T-cell (primary cell): ENCODE measurements around the gene PRPF8. TPM values are rescaled to one million over a fixed set of nuclear protein-coding genes. Genes with fewer than 3 reads are reported as not detected.

Source experiments
- ATAC-seq, 4 experiments: fragments of 200-7000 bp in 3 of 4; fragments of 150-1000 bp in 1 of 4; cut with Tn5 transposase; replicated peaks in 1 of 4; 1 replicate in 3 of 4; 2 replicates in 1 of 4; pipeline ENCODE4 v1.10.0; 2021; ENCODE audit warnings: moderate library complexity in 3 of 4, mild to moderate bottlenecking in 2 of 4, moderate number of reproducible peaks in 1 of 4
- CTCF ChIA-PET, 2 donors: fragments of 300-600 bp; sonication (Branson Sonifier 250); formaldehyde crosslinking; loops; one replicate each; lab custom pipeline; 2022; ENCODE audit warnings: antibody characterized with exemption in 2 of 2; lab: Charles Lee
- POLR2A ChIA-PET, 2 donors: fragments of 300-600 bp; sonication (Branson Sonifier 250); formaldehyde crosslinking; loops; one replicate each; lab custom pipeline; 2022; ENCODE audit warnings: antibody characterized with exemption in 2 of 2; lab: Charles Lee
- DNase-seq, 35 experiments: peaks; one replicate each; pipeline versions ENCODE4 v3.0.0 to v3.0.0-alpha.2; 2013 to 2023
- H3K27ac ChIP-seq: one replicate; pipeline ENCODE4 v1.5.1; 2013; ENCODE audit warnings: low read length
- H3K27me3 ChIP-seq, 2 experiments: replicated peaks in 1 of 2; 1 replicate in 1 of 2; 2 replicates in 1 of 2; pipeline versions ENCODE4 v1.6.1 to v1.7.0; 2013; ENCODE audit warnings: low read length in 1 of 2, mixed read lengths in 1 of 2; ENCODE audit not compliant: control insufficient read depth in 2 of 2, insufficient read depth in 2 of 2; ENCODE audit errors: extremely low read depth in 1 of 2
- H3K36me3 ChIP-seq, 2 donors: 1 replicate in 1 of 2; 2 replicates in 1 of 2; pipeline versions ENCODE4 v1.6.1 to v1.7.0; 2013; ENCODE audit warnings: low read length in 1 of 2; ENCODE audit not compliant: control insufficient read depth in 2 of 2, insufficient read depth in 1 of 2; ENCODE audit errors: extremely low read depth in 1 of 2
- H3K4me1 ChIP-seq, 2 experiments: 1 replicate in 1 of 2; 2 replicates in 1 of 2; pipeline versions ENCODE4 v1.6.1 to v1.7.0; 2013; ENCODE audit warnings: low read length in 2 of 2, mixed read lengths in 1 of 2; ENCODE audit not compliant: insufficient read depth in 2 of 2, control insufficient read depth in 1 of 2; ENCODE audit errors: extremely low read depth in 1 of 2
- H3K4me3 ChIP-seq, 2 donors: 1 replicate in 1 of 2; 2 replicates in 1 of 2; pipeline versions ENCODE4 v1.5.1 to v1.7.0; 2013; ENCODE audit warnings: mild to moderate bottlenecking in 2 of 2, low read length in 1 of 2, moderate library complexity in 1 of 2; ENCODE audit not compliant: control insufficient read depth in 1 of 2; ENCODE audit errors: extremely low read depth in 1 of 2
- H3K9me3 ChIP-seq: 2 replicates; pipeline ENCODE4 v1.7.0; 2013
- H3K27ac Mint-ChIP-seq, 2 donors: one replicate each; pipeline ENCODE4 v1.8.0; 2020 to 2021; ENCODE audit warnings: mild to moderate bottlenecking in 2 of 2, mixed read lengths in 2 of 2
- H3K27me3 Mint-ChIP-seq, 2 donors: one replicate each; pipeline ENCODE4 v1.8.0; 2021 to 2022; ENCODE audit warnings: mixed read lengths in 2 of 2
- H3K36me3 Mint-ChIP-seq: one replicate; pipeline ENCODE4 v1.8.0; 2021; ENCODE audit warnings: mixed read lengths
- H3K4me1 Mint-ChIP-seq, 3 donors: one replicate each; pipeline ENCODE4 v1.8.0; 2020 to 2022; ENCODE audit warnings: mixed read lengths in 3 of 3, mild to moderate bottlenecking in 1 of 3
- H3K4me3 Mint-ChIP-seq, 3 donors: one replicate each; pipeline ENCODE4 v1.8.0; 2020 to 2022; ENCODE audit warnings: mild to moderate bottlenecking in 3 of 3, mixed read lengths in 3 of 3, moderate library complexity in 3 of 3
- H3K9me3 Mint-ChIP-seq, 3 donors: one replicate each; pipeline ENCODE4 v1.8.0; 2020 to 2022; ENCODE audit warnings: mixed read lengths in 3 of 3
- WGBS: methylation state at CpG from one replicate; pipeline ENCODE4 v1.1.5; 2013; ENCODE audit warnings: missing lambda C conversion rate; ENCODE audit not compliant: insufficient coverage; 5-methylcytosine and 5-hydroxymethylcytosine counted together
- total RNA-seq, 35 experiments: library from RNA in 6 of 35; stranded (reverse) in 6 of 35; fragments of 120-200 nt in 1 of 35; gene quantifications; one replicate each; pipeline versions ENCODE4 v1.2.1 to v1.2.4 and lab custom pipeline; 2013 to 2026

Gene PRPF8
- total RNA-seq, 5 donors from 2014 or later (not counting 1 experiment from before 2014, with no cell fraction given) = 387 to 543 (median 409) TPM

- Histone ChIP-seq H3K9me3 (no peaks in the 10 kb centered on the region), H3K4me3 (no peak overlapping the region), H3K27ac (no peak overlapping the region), H3K4me1 (peaks cover 9 to 22% of the 10 kb centered on the region in 2 experiments), H3K36me3 (no peaks in the 10 kb centered on the region), H3K27me3 (peaks cover 0 to 20% of the 10 kb centered on the region in 2 experiments)
- ATAC-seq (no peak), DNase-seq (no peak)
- no peaks in the 10 kb centered on the region for H3K36me3 Mint-ChIP-seq
- ChIA-PET CTCF (interaction anchor here in 1 of 2 donors (0.6 kb wide), 1 partner anchor 265 kb away, joined by 3 read pairs; no protein-coding TSS in a partner anchor), POLR2A (no interaction called here)
- no peak overlapping the region for H3K27ac Mint-ChIP-seq
- H3K4me3 Mint-ChIP-seq = no peak overlapping the region
- peaks cover 0 to 7% of the 10 kb centered on the region in 2 donors for H3K27me3 Mint-ChIP-seq
- 76% methylated on average over 5 of the region's 12 CpGs for WGBS
- peaks cover 12 to 18% (median 16%) of the 10 kb centered on the region in 3 donors for H3K4me1 Mint-ChIP-seq
- no peaks in the 10 kb centered on the region for H3K9me3 Mint-ChIP-seq
Observed at GRCh38 chr17:1624650-1625049, 60.0 kb downstream of the PRPF8 start.

- no peak overlapping the region for H3K27ac Mint-ChIP-seq
- H3K36me3 Mint-ChIP-seq = no peaks in the 10 kb centered on the region
- no peaks in the 10 kb centered on the region for H3K9me3 Mint-ChIP-seq
- H3K4me3 ChIP-seq = no peak overlapping the region
- no peaks in the 10 kb centered on the region for H3K36me3 ChIP-seq
- no peak overlapping the region for H3K27ac ChIP-seq
- DNase-seq (no peak), ATAC-seq (no peak)
- 95% methylated on average over 13 of the region's 14 CpGs for WGBS
- CTCF ChIA-PET = no interaction called here
- no peaks in the 10 kb centered on the region for H3K9me3 ChIP-seq
- H3K27me3 Mint-ChIP-seq = peaks cover 0 to 7% of the 10 kb centered on the region in 2 donors
- POLR2A ChIA-PET = interaction anchor here in 1 of 2 donors (0.5 kb wide), 1 partner anchor 8 kb away, joined by 4 read pairs; no protein-coding TSS in a partner anchor
- no peak overlapping the region for H3K4me3 Mint-ChIP-seq
- H3K27me3 ChIP-seq = peaks cover 0 to 15% of the 10 kb centered on the region in 2 experiments
- H3K4me1 Mint-ChIP-seq = peaks cover 12 to 13% (median 12%) of the 10 kb centered on the region in 3 donors
- H3K4me1 ChIP-seq = peaks cover 7 to 16% of the 10 kb centered on the region in 2 experiments
Observed at GRCh38 chr17:1623057-1623630, 61.5 kb downstream of the PRPF8 start.

GRCh38 chr17:1621273-1621954 is 63.3 kb downstream of the PRPF8 start:
- Histone ChIP-seq H3K4me3 (no peak overlapping the region), H3K27me3 (peaks cover 0 to 5% of the 10 kb centered on the region in 2 experiments), H3K27ac (no peak overlapping the region), H3K36me3 (no peaks in the 10 kb centered on the region), H3K4me1 (peaks cover 0 to under 1% of the 10 kb centered on the region in 2 experiments), H3K9me3 (no peaks in the 10 kb centered on the region)
- H3K4me3 Mint-ChIP-seq = no peak overlapping the region
- ChIA-PET CTCF (no interaction called here), POLR2A (no interaction called here)
- no peaks in the 10 kb centered on the region for H3K27me3 Mint-ChIP-seq
- no peaks in the 10 kb centered on the region for H3K9me3 Mint-ChIP-seq
- 88% methylated on average over 18 of the region's 22 CpGs for WGBS
- DNase-seq (no peak), ATAC-seq (no peak)
- H3K36me3 Mint-ChIP-seq = no peaks in the 10 kb centered on the region
- H3K4me1 Mint-ChIP-seq = peaks cover 2 to 4% (median 3%) of the 10 kb centered on the region in 3 donors
- no peak overlapping the region for H3K27ac Mint-ChIP-seq

- no peak overlapping the region for H3K27ac ChIP-seq
- WGBS = 77% methylated on average over 7 of the region's 13 CpGs
- no peaks in the 10 kb centered on the region for H3K9me3 Mint-ChIP-seq
- ChIA-PET CTCF (no interaction called here), POLR2A (no interaction called here)
- ATAC-seq (no peak), DNase-seq (no peak)
- H3K27me3 ChIP-seq = peaks cover 0 to 5% of the 10 kb centered on the region in 2 experiments
- H3K36me3 ChIP-seq = no peaks in the 10 kb centered on the region
- no peaks in the 10 kb centered on the region for H3K4me1 ChIP-seq
- H3K4me3 ChIP-seq = no peak overlapping the region
- no peaks in the 10 kb centered on the region for H3K36me3 Mint-ChIP-seq
- H3K9me3 ChIP-seq = no peaks in the 10 kb centered on the region
- H3K4me3 Mint-ChIP-seq = no peak overlapping the region
- peaks cover 0 to 2% (median 0%) of the 10 kb centered on the region in 3 donors for H3K4me1 Mint-ChIP-seq
- no peak overlapping the region for H3K27ac Mint-ChIP-seq
- no peaks in the 10 kb centered on the region for H3K27me3 Mint-ChIP-seq
Observed at GRCh38 chr17:1620486-1620885, 64.2 kb downstream of the PRPF8 start.

- H3K27ac ChIP-seq = no peak overlapping the region
- H3K4me3 Mint-ChIP-seq = no peak overlapping the region
- no peaks in the 10 kb centered on the region for H3K9me3 ChIP-seq
- H3K4me1 Mint-ChIP-seq = peaks cover 0 to 2% (median 0%) of the 10 kb centered on the region in 3 donors
- no peak for ATAC-seq
- ChIA-PET CTCF (interaction anchor here in 1 of 2 donors (0.5 to 1.1 kb wide), 2 partner anchors 16 to 253 kb away, joined by 3 read pairs; no protein-coding TSS in a partner anchor), POLR2A (no interaction called here)
- no peaks in the 10 kb centered on the region for H3K27me3 Mint-ChIP-seq
- H3K36me3 Mint-ChIP-seq = no peaks in the 10 kb centered on the region
- no peaks in the 10 kb centered on the region for H3K4me1 ChIP-seq
- WGBS = 74% methylated on average over 18 of the region's 20 CpGs
- no peaks in the 10 kb centered on the region for H3K9me3 Mint-ChIP-seq
- no peak overlapping the region for H3K27ac Mint-ChIP-seq
- H3K4me3 ChIP-seq = no peak overlapping the region
- H3K27me3 ChIP-seq = no peaks in the 10 kb centered on the region
- H3K36me3 ChIP-seq = no peaks in the 10 kb centered on the region
- no peak for DNase-seq
Observed at GRCh38 chr17:1617620-1618174, 67.0 kb downstream of the PRPF8 start.

- DNase-seq (no peak), ATAC-seq (no peak)
- Histone ChIP-seq H3K4me3 (no peak overlapping the region), H3K9me3 (no peaks in the 10 kb centered on the region), H3K36me3 (no peaks in the 10 kb centered on the region), H3K27me3 (no peaks in the 10 kb centered on the region), H3K27ac (no peak overlapping the region), H3K4me1 (no peaks in the 10 kb centered on the region)
- no peaks in the 10 kb centered on the region for H3K36me3 Mint-ChIP-seq
- ChIA-PET POLR2A (no interaction called here), CTCF (interaction anchor here in 1 of 2 donors (0.7 kb wide), 1 partner anchor 59 kb away, joined by 3 read pairs; no protein-coding TSS in a partner anchor)
- no peaks in the 10 kb centered on the region for H3K27me3 Mint-ChIP-seq
- no peak overlapping the region for H3K27ac Mint-ChIP-seq
- no peak overlapping the region for H3K4me3 Mint-ChIP-seq
- H3K9me3 Mint-ChIP-seq = no peaks in the 10 kb centered on the region
- peaks cover 0 to 2% (median 0%) of the 10 kb centered on the region in 3 donors for H3K4me1 Mint-ChIP-seq
- WGBS = 86% methylated on average over 10 of the region's 13 CpGs
Observed at GRCh38 chr17:1616101-1616500, 68.6 kb downstream of the PRPF8 start.
